ENCODE data around the gene PTPN9.
"Not testable (repeated sequence)": the region's sequence is repeated elsewhere in the genome, so short reads cannot be mapped to it uniquely, and the experiment has no call there.

Gene PTPN9

DNA sequence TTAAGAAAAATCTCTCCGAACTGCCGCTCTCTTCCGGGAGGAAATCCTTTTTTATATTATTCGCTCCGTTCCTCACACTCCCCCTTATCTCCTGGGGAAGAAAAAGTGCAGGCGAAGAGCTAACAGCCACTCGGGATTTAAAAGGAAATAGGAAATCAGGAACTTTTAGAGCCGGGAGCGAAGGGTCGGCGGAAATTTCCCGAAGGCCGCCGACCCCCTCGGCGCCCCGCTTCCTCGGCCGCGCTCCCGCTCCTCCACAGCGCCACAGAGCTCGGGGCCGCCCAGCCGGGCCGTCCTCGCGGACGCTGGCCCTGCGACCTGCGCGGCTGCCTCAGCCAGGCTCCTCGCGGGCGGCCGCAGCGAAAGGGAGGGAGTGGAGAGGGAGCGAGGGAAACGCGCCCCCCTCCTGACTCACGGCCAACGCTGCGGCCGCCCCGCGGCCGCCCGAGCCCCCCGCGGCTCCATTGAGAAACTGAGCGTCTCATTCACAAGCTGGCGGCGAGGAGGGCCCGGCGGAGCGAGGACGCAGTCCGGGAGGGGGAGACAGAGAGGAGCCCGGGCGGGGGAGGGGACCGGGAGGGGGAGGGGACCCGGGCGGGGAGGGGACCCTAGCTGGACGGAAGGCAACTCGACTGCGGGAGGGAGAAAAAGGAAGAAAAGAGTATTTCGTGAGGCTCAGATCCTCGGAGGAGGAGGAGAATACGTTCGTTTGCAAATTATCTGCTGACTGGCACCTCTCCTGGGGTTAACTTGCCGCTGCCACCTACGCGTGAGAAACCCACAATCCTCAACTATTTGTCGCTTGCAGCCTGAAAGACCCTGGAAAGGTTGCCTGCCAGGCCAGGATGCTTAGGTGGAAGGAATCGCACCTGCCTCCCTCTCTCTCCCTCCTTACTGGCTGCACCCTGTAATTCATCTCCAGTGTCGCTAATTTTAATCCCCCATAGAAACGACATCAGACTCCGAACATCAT, at the start of gene PTPN9:
Gene PTPN9 (minus strand): TSS at position 368 of the 973 bp plus-strand sequence. CDS start 539 bp downstream, outside the sequence.
- peak; percentile 83 for DNase-seq

DNA sequence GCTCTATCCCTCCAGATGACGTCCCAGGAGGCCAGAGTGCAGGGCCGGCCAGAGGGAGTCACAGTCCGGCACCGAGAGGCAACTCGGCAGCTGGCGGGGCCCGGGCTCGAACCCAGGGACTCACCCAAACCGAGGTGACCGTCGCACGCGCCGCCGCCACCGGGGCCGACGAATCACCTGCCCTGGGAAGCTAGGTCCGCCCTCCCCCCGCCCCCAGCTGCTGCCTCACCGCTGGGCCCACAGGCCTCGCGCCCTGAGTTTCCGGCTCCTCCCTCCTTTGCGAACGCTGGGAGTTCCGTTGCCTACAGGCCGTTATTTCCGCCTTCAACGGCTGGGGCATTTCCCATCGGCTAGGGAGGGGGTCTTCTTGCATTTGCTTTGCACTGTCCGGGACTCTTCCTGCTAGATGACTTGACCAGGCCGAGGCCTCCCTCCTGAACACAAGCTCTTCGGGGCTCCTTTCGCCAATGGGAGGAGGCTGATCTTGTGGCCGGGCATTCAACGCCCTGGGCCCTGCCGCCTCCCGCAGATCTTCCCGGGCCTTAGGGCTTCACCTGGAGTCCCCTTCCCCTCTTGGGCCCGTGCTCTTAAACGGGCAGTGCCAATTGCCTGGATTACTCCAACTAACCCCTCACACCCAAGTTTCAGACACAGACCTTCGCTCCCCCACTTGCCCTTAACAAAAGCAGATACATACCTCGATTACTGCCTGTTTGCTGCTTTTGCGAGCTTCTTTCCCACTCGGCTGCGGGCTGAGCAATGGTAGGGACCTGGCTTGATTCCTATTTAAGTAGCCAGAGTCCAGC, 46.6 kb upstream of the PTPN9 start, which contains the start of gene SNUPN:
Gene SNUPN (minus strand): TSS at position 184 of the 806 bp plus-strand sequence. CDS start 4,674 bp downstream, outside the sequence.
- DNase-seq, result peak; percentile 95

GRCh38 chr15:75622505-75622904, 43.4 kb upstream of the PTPN9 start:
- no peak for DNase-seq

DNA sequence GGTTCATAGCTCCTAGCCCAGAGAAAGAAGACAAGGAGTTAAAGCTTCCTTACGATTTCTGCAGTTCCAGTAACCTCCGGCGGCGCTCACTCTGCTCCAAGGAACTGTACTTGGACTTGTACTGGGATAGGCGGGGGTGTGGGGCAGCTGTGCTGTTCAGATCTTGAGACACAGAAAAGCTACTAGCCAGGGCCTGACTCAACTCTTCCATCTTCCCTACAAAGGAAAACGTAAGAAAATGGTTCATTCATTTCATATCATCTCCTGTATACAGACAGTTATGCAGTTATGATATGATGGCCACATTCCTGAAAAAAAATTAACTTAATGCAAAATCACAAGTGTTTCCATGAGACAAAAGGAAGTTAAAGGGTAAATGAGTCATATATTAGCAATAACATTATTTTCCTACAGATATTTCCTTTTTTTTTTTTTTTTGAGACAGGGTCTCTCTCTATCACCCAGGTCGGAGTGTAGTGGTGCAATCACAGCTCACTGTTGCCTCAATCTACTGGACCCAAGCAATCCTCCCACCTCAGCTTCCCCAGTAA, 41.8 kb upstream of the PTPN9 start:
- DNase-seq, result no peak

GRCh38 chr15:75620058-75620820, 41.1 kb upstream of the PTPN9 start:
- no peak for DNase-seq

DNA sequence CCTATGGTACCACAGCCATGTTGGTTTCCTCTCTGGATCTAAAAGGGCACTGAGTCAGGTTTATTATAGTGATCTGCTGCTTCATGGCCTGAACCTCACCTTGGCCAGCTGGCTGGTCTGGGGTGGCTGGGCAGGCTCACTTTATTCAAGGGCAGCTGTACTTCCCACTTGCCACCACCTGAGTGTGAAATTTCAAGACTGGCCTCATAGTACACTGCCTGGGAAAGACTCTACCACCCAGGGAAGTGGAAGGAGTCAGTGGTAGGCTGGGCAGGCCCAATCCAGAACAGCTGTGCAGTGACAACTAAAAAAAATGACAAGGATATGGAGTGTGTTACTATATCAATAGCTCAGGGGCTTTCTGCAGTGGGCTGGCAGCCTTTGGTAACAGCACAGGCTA, 37.7 kb upstream of the PTPN9 start:
- no peak for DNase-seq

- DNase-seq, result no peak
Measured at GRCh38 chr15:75606711-75607699, 27.9 kb upstream of the PTPN9 start.

GRCh38 chr15:75606026-75606425, 26.9 kb upstream of the PTPN9 start:
- no peak for DNase-seq

- DNase-seq, result no peak
Measured at GRCh38 chr15:75599401-75599800, 20.3 kb upstream of the PTPN9 start.

DNA sequence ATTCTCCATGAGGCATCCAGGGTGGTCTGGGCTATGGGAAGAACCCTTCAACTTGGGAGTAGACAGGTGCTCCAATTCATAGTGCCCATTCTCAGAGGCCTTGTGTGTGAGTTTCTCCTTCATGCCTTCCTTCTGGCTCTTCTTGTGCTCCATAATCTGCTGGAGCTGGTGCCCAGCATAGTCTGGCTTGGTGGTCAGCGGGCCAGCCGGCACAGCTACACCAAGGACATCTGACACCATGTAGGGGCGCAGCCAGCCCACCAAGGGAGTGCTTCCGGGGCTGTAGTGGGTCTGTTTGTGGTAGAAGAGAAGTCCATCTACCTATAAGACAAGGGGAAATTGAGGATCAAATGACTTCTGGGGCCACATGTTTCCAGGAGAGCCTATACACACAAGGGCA, 19.2 kb upstream of the PTPN9 start:
- DNase-seq, result no peak

GRCh38 chr15:75597667-75598341, 18.7 kb upstream of the PTPN9 start:
- DNase-seq, result peak; percentile 54

DNA sequence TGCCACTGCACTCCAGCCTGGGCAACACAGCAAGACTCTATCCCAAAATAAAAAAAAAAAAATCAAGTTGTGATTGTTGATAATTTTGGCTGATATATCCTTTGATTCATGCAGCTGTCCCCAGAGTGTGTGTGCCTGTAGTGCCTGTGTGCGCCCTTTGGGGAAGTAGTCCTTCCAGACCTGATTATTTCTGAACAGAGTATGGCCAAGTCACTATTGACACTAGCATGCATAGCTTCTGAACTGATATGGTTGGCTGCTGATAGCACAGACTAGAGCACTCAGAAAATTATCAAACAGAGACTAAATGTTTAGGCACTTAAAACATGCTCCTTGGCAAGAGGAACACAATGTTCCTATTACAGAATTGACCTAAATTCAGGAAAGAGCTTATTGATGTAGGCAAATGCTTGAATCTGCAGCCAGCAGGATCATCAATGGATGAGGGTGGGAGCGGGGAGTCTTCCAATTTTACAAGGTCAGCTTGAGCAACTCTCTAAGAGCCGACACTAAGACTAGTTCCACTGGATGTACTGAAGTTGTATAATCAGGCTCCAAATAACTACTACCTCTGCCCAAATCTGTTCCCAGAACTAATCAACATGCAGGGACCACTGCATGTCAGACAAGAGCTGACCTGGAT, 17.7 kb upstream of the PTPN9 start:
- DNase-seq, result no peak

- no peak for DNase-seq
Measured at GRCh38 chr15:75594276-75594675, 15.2 kb upstream of the PTPN9 start.

DNA sequence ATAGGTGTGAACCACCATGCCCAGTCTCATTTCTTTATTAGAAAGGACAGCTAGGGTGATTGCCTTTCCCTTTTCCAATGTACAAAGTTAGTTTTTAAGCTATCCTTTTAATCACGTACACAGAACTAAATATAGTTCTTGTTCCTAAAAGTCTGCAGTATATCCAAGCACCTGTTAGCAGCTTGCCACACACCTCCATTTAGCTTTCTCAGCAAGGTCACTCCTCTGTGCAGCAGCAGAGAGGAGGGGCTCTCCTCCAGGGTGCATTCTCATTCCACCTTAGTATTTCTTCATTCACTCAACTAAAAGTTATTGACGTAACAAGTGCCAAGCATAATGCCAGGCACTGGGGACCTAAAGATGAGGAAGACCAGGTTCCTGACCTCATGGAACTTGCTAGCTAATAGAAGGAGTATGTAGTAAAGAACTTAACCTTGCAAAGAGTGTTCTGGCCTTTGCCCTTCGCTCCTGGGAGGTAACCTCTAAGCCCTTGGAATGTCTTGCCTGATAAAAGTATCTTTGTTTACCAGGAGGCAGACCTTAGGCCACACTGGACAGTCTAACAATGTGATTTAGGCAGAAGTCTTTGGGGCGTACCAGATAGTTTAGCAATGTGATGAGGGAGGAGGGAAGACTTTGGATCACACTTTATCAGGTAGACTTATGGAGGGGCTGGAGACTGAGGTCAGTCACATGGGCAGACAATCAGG, 12.7 kb upstream of the PTPN9 start:
- no peak for DNase-seq

- no peak for DNase-seq
Measured at GRCh38 chr15:75590239-75590638, 11.1 kb upstream of the PTPN9 start.

DNA sequence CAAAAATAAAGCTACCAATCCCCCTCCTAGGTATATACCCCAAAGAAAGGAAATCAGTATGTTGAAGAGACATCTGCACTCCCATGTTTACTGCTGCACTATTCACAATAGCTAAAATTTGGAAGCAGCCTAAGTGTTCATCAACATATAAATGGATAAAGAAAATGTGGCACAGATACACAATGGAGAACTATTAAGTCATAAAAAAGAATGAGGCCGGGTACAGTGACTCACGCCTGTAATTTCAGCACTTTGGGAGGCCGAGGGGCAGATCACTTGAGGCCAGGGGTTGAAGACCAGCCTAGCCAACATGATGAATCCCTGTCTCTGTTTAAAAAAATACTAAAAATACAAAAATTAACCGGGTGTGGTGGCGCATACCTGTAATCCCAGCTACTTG, 10.0 kb upstream of the PTPN9 start:
- no peak for DNase-seq

DNA sequence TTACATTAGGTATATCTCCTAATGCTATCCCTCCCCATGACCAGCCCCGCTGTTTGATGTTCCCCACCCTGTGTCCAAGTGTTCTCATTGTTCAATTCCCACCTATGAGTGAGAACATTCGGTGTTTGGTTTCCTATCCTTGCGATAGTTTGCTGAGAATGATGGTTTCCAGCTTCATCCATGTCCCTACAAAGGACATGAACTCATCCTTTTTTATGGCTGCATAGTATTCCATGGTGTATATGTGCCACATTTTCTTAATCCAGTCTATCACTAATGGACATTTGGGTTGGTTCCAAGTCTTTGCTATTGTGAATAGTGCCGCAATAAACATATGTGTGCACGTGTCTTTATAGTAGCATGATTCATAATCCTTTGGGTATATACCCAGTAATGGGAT, 7.3 kb upstream of the PTPN9 start:
- DNase-seq, result not testable (repeated sequence)

- no peak for DNase-seq
Measured at GRCh38 chr15:75584121-75584520, 5.0 kb upstream of the PTPN9 start.

DNA sequence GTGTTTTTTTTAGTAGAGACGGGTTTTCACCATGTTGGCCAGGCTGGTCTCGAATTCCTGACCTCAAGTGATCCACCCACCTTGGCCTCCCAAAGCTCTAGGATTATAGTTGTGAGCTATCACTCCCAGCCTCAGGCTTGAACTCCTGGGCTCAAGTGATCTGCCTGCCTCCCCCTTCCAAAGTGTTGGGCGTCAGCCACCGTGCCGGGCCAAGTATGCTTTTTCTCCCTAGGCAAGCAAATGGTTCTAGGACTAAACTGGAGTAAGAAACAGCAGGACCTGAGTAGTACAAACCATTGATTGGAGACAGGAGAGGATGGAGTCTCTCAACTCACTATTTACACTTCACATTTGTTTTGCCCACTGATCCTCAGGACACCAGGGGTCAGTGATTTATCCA, 4.6 kb upstream of the PTPN9 start:
- DNase-seq, result no peak
